Ureter (tissue), 1 donor: ENCODE results near the gene ZNF768. TPM values are rescaled to one million over a fixed set of nuclear protein-coding genes. Genes with fewer than 3 reads are reported as not detected.

ENCODE experiments used
- total RNA-seq: library from RNA; stranded (reverse); gene quantifications from one replicate; pipeline ENCODE4 v1.2.4, GENCODE V29; 2023
- donor health status: DM: yes; HTN: yes; CAD: no.

ZNF768 gene
- total RNA-seq, 1 donor from 2014 or later, result 37.6 TPM

Other genes starting within 250 kb of the ZNF768 start
- gene CD2BP2, start 171.3 kb downstream of the ZNF768 start, total RNA-seq, result 69.0 TPM
- 36.9 TPM for gene TBC1D10B, start 156.1 kb downstream of the ZNF768 start, total RNA-seq
- 2.9 TPM for gene MYL11, start 151.8 kb downstream of the ZNF768 start, total RNA-seq
- 8.2 TPM for gene SEPTIN1, start 144.0 kb downstream of the ZNF768 start, total RNA-seq
- 8.1 TPM for gene ZNF48, start 131.1 kb downstream of the ZNF768 start, total RNA-seq
- gene ZNF771, start 119.0 kb downstream of the ZNF768 start, total RNA-seq, result 5.2 TPM
- 49.9 TPM for gene DCTPP1, start 96.5 kb downstream of the ZNF768 start, total RNA-seq
- gene SEPHS2, start 80.7 kb downstream of the ZNF768 start, total RNA-seq, result 36.2 TPM
- 8.9 TPM for gene ITGAL, start 53.8 kb downstream of the ZNF768 start, total RNA-seq
- 10.4 TPM for gene ZNF747, start 8.3 kb upstream of the ZNF768 start, total RNA-seq
- 6.9 TPM for gene ZNF764, start 31.8 kb upstream of the ZNF768 start, total RNA-seq
- 10.8 TPM for gene ZNF688, start 45.1 kb upstream of the ZNF768 start, total RNA-seq
- 25.2 TPM for gene ZNF785, start 59.1 kb upstream of the ZNF768 start, total RNA-seq
- gene ZNF689, start 83.8 kb upstream of the ZNF768 start, total RNA-seq, result 10.2 TPM
- gene PRR14, start 124.4 kb upstream of the ZNF768 start, total RNA-seq, result 37.8 TPM
- gene FBRS, start 131.9 kb upstream of the ZNF768 start, total RNA-seq, result 82.5 TPM
- gene SRCAP, start 172.6 kb upstream of the ZNF768 start, total RNA-seq, result 82.3 TPM
- gene PHKG2, start 221.9 kb upstream of the ZNF768 start, total RNA-seq, result 35.9 TPM
- 8.7 TPM for gene CFAP119, start 235.5 kb upstream of the ZNF768 start, total RNA-seq
- 133 TPM for gene RNF40, start 235.8 kb upstream of the ZNF768 start, total RNA-seq